Measurements from ENCODE around the gene TNNT1. TPM values are rescaled to one million over a fixed set of nuclear protein-coding genes. Genes with fewer than 3 reads are reported as not detected.
A peak's percentile ranks its signal among the peaks of the same experiment; 100 is the strongest.
"Not testable (repeated sequence)": the region's sequence is repeated elsewhere in the genome, so short reads cannot be mapped to it uniquely, and the experiment has no call there.

TNNT1 gene
- total RNA-seq, 1 donor from 2014 or later: 54.1 TPM

GRCh38 chr19:55172741-55173140, 23.7 kb upstream of the TNNT1 start:
- ATAC-seq (ENCODE audit: poor library complexity): no peak
- intact Hi-C loops (cut with DNase I): no loop called here
- no peak for DNase-seq

GRCh38 chr19:55172318-55172717, 23.3 kb upstream of the TNNT1 start:
- intact Hi-C loops (cut with DNase I); DNase-seq; ATAC-seq (ENCODE audit: poor library complexity): not testable (repeated sequence)

GRCh38 chr19:55171440-55171839, 22.4 kb upstream of the TNNT1 start:
- DNase-seq: no peak
- no peak for ATAC-seq (ENCODE audit: poor library complexity)
- intact Hi-C loops (cut with DNase I): no loop called here

- DNase-seq (no peak), ATAC-seq (ENCODE audit: poor library complexity) (no peak)
- intact Hi-C loops (cut with DNase I): no loop called here
Measured at GRCh38 chr19:55169136-55169535, 20.1 kb upstream of the TNNT1 start.

GRCh38 chr19:55166530-55167268, 17.7 kb upstream of the TNNT1 start, which contains the start of gene DNAAF3:
TSS of gene DNAAF3 (minus strand) at chr19:55166613. CDS start at chr19:55166413, 200 bp downstream.
- DNase-seq (peak; percentile 92), ATAC-seq (ENCODE audit: poor library complexity) (peak; percentile 98)
- intact Hi-C loops (cut with DNase I): no loop called here

GRCh38 chr19:55165952-55166529, 17.0 kb upstream of the TNNT1 start:
- DNase-seq: peak; percentile 56

GRCh38 chr19:55161571-55162322, 12.7 kb upstream of the TNNT1 start:
- DNase-seq: no peak
- no peak for ATAC-seq (ENCODE audit: poor library complexity)
- intact Hi-C loops (cut with DNase I): no loop called here

More at GRCh38 chr19:55165952-55166529, 17.0 kb upstream of the TNNT1 start:
- peak; percentile 83 for ATAC-seq (ENCODE audit: poor library complexity)
- intact Hi-C loops (cut with DNase I): no loop called here

- DNase-seq (no peak), ATAC-seq (ENCODE audit: poor library complexity) (no peak)
- intact Hi-C loops (cut with DNase I): no loop called here
Measured at GRCh38 chr19:55160986-55161365, 12.0 kb upstream of the TNNT1 start.

- DNase-seq (peak; percentile 91), ATAC-seq (ENCODE audit: poor library complexity) (peak; percentile 67)
- intact Hi-C loops (cut with DNase I): no loop called here
Measured at GRCh38 chr19:55160128-55160985, 11.4 kb upstream of the TNNT1 start.

GRCh38 chr19:55158848-55159749, 10.1 kb upstream of the TNNT1 start:
- intact Hi-C loops (cut with DNase I): no loop called here
- DNase-seq (peak; percentile 90), ATAC-seq (ENCODE audit: poor library complexity) (peak; percentile 63)

- DNase-seq: no peak
- peak; percentile 0 for ATAC-seq (ENCODE audit: poor library complexity)
- intact Hi-C loops (cut with DNase I): no loop called here
Measured at GRCh38 chr19:55158423-55158822, 9.4 kb upstream of the TNNT1 start.

GRCh38 chr19:55157064-55157908, 8.3 kb upstream of the TNNT1 start, which contains the start of gene TNNI3:
TSS of gene TNNI3 (minus strand) at chr19:55157732. CDS start at chr19:55157589, 143 bp downstream.
- DNase-seq (peak; percentile 76), ATAC-seq (ENCODE audit: poor library complexity) (peak; percentile 55)
- intact Hi-C loops (cut with DNase I): no loop called here

- DNase-seq (peak; percentile 77), ATAC-seq (ENCODE audit: poor library complexity) (peak; percentile 51)
- intact Hi-C loops (cut with DNase I): no loop called here
Measured at GRCh38 chr19:55156202-55157063, 7.4 kb upstream of the TNNT1 start.

GRCh38 chr19:55155784-55156183, 6.8 kb upstream of the TNNT1 start:
- intact Hi-C loops (cut with DNase I); DNase-seq: not testable (repeated sequence)

GRCh38 chr19:55153652-55154264, 4.8 kb upstream of the TNNT1 start:
- intact Hi-C loops (cut with DNase I): no loop called here
- ATAC-seq (ENCODE audit: poor library complexity) (no peak), DNase-seq (no peak)

More at GRCh38 chr19:55155784-55156183, 6.8 kb upstream of the TNNT1 start:
- ATAC-seq (ENCODE audit: poor library complexity): not testable (repeated sequence)

All from Right ventricle myocardium superior (tissue), 1 donor.